Measurements from ENCODE around the gene CDIP1.

- TF ChIP-seq CTCF (IDR thresholded peaks at IDR 0.05; ENCODE audit: insufficient read depth, low read depth, low read length) = no peak
- TF ChIP-seq EZH2 (IDR thresholded peaks at IDR 0.05; ENCODE audit: insufficient read depth, low read length) = no peak
Observed at GRCh38 chr16:4467916-4468315, 70.7 kb downstream of the CDIP1 start.
